GM10266 (cell line): ENCODE data around the gene CACNG8.

Experiments
- DNase-seq: peaks from one replicate; pipeline ENCODE4 v3.0.0; 2012; ENCODE audit errors: extremely low spot score
- CTCF ChIP-seq: IDR thresholded peaks from 2 replicates; pipeline ENCODE4 v1.5.1; 2012; ENCODE audit warnings: mild to moderate bottlenecking, low read depth; ENCODE audit not compliant: control insufficient read depth, insufficient read depth; ENCODE audit errors: missing control alignments

Gene CACNG8

GRCh38 chr19:53977991-53978731 is 15.4 kb downstream of the CACNG8 start:
- TF ChIP-seq CTCF = no peak
- no peak for DNase-seq

GRCh38 chr19:53978975-53979801 is 16.5 kb downstream of the CACNG8 start:
- TF ChIP-seq CTCF = no peak
- no peak for DNase-seq

- TF ChIP-seq CTCF = no peak
Observed at GRCh38 chr19:53980539-53981375, 18.0 kb downstream of the CACNG8 start.

GRCh38 chr19:53981376-53981951 is 18.7 kb downstream of the CACNG8 start:
- no peak for DNase-seq
- TF ChIP-seq CTCF = no peak

More at GRCh38 chr19:53980539-53981375, 18.0 kb downstream of the CACNG8 start:
- DNase-seq = no peak

GRCh38 chr19:53982001-53982451 is 19.3 kb downstream of the CACNG8 start:
- no peak for TF ChIP-seq CTCF
- DNase-seq = no peak

- TF ChIP-seq CTCF = no peak
- DNase-seq = no peak
Observed at GRCh38 chr19:53982611-53983010, 19.9 kb downstream of the CACNG8 start.
